K562 (cell line): ENCODE measurements around the gene HSPA1L. TPM values are rescaled to one million over a fixed set of nuclear protein-coding genes. Genes with fewer than 3 reads are reported as not detected.

Experiments used
- AFF1 ChIP-seq, 2 experiments: fragments of 450-650 bp; IDR thresholded peaks; 2 replicates each; pipeline ENCODE4 v1.6.1; 2018; ENCODE audit warnings: mild to moderate bottlenecking in 2 of 2, low read depth in 1 of 2; ENCODE audit not compliant: partially characterized antibody in 2 of 2
- ARID3A ChIP-seq: IDR thresholded peaks from 2 replicates; pipeline ENCODE4 v1.6.1; 2012; ENCODE audit warnings: low read depth, low read length, improper control_type of control experiment, borderline replicate concordance
- ASH1L ChIP-seq: fragments of 450-650 bp; IDR thresholded peaks from 2 replicates; pipeline ENCODE4 v1.6.1; 2018; ENCODE audit warnings: borderline replicate concordance, mild to moderate bottlenecking, low read depth; ENCODE audit not compliant: partially characterized antibody
- CBFA2T3 ChIP-seq: fragments of 450-650 bp; IDR thresholded peaks from 2 replicates; pipeline ENCODE4 v1.6.1; 2017
- E2F3 ChIP-seq: fragments of 250-450 bp; sonication (Bioruptor Pico); IDR thresholded peaks from 2 replicates; pipeline ENCODE4 v1.4.0; 2020; ENCODE audit warnings: mild to moderate bottlenecking
- FOXK2 ChIP-seq, 2 experiments: fragments of 450-650 bp; IDR thresholded peaks in 1 of 2; conservative IDR thresholded peaks in 1 of 2; 2 replicates each; pipeline ENCODE4 v1.6.1; 2016; ENCODE audit warnings: low read depth in 2 of 2, mild to moderate bottlenecking in 1 of 2
- GABPB1 ChIP-seq: sonication (generic); formaldehyde crosslinking; IDR thresholded peaks from 2 replicates; pipeline ENCODE4 v1.8.0; 2022; ENCODE audit warnings: mild to moderate bottlenecking, missing genetic modification reagents
- HEY1 ChIP-seq: fragments of 250-450 bp; sonication (Bioruptor Pico); IDR thresholded peaks from 2 replicates; pipeline ENCODE4 v1.5.0; 2020; ENCODE audit warnings: mild to moderate bottlenecking, moderate library complexity, borderline replicate concordance
- HMGN3 ChIP-seq: IDR thresholded peaks from 2 replicates; pipeline ENCODE4 v1.6.1; 2011; ENCODE audit warnings: borderline replicate concordance, low read depth, mild to moderate bottlenecking, mixed read lengths, low read length; ENCODE audit not compliant: insufficient read length; ENCODE audit errors: extremely low read depth
- IRF2 ChIP-seq: sonication (generic); formaldehyde crosslinking; IDR thresholded peaks from 2 replicates; pipeline ENCODE4 v1.8.1; 2022; ENCODE audit warnings: mild to moderate bottlenecking, missing genetic modification reagents
- KLF1 ChIP-seq: fragments of 450-650 bp; IDR thresholded peaks from 2 replicates; pipeline ENCODE4 v1.6.1; 2016; ENCODE audit warnings: missing genetic modification characterization, missing compliant biosample characterization
- MTA3 ChIP-seq: fragments of 450-650 bp; formaldehyde crosslinking; IDR thresholded peaks from 2 replicates; pipeline ENCODE4 v1.6.1; 2017; ENCODE audit warnings: mild to moderate bottlenecking, borderline replicate concordance
- RBM25 ChIP-seq: fragments of 200-400 bp; formaldehyde crosslinking; IDR thresholded peaks from 2 replicates; pipeline ENCODE4 v1.6.1; 2018; ENCODE audit warnings: low read length, low read depth, moderate library complexity; ENCODE audit not compliant: severe bottlenecking
- TRIM24 ChIP-seq, 2 experiments: fragments of 450-650 bp; IDR thresholded peaks; 2 replicates each; pipeline ENCODE4 v1.6.1; 2016
- ZFP91 ChIP-seq: sonication (generic); formaldehyde crosslinking; IDR thresholded peaks from 2 replicates; pipeline ENCODE4 v1.8.0; 2022; ENCODE audit warnings: mild to moderate bottlenecking, missing genetic modification reagents
- ZNF239 ChIP-seq: fragments of 250-450 bp; sonication (Bioruptor Pico); IDR thresholded peaks from 2 replicates; pipeline ENCODE4 v1.4.0; 2020; ENCODE audit warnings: mild to moderate bottlenecking
- ZNF79 ChIP-seq: fragments of 250-450 bp; sonication (Bioruptor Pico); IDR thresholded peaks from 2 replicates; pipeline ENCODE4 v1.4.0; 2020; ENCODE audit warnings: low read depth, mild to moderate bottlenecking, moderate library complexity
- polyA plus RNA-seq, 8 experiments: library from polyadenylated mRNA; depleted of rRNA in 4 of 8; stranded (reverse) in 5 of 8; unstranded in 3 of 8; fragments of >200 nt; fragmentation: Nextera tagmentation in 2 of 8; fragmentation: Illumina TruSeq in 1 of 8; extraction: Ambion mirVana in 2 of 8; extraction: Trizol in 1 of 8; gene quantifications; 2 replicates each; pipeline versions ENCODE4 v1.2.1 to v1.2.3, GENCODE V29; 2011 to 2014; ENCODE audit warnings: inconsistent platforms in 1 of 8, missing spikeins in 1 of 8
- total RNA-seq, 7 experiments: library from RNA; depleted of rRNA in 6 of 7; stranded (reverse); fragments of >200 nt in 6 of 7; fragmentation: Illumina TruSeq in 2 of 7; extraction: Trizol in 2 of 7; gene quantifications; 2 replicates each; pipeline versions ENCODE4 v1.2.1 to v1.2.3, GENCODE V29; 2011 to 2021; ENCODE audit warnings: low replicate concordance in 1 of 7

The HSPA1L gene
- total and polyA plus RNA-seq, 9 of the 15 experiments (the other 6 are each of a cell fraction or from before 2014, with no cell fraction given): 0.14 to 2.1 (median 1.3) TPM

GRCh38 chr6:31831350-31832215 lies 16.5 kb upstream of the HSPA1L start (continued):
- no peak for TF ChIP-seq ARID3A
- TF ChIP-seq TRIM24 (IDR thresholded peaks at IDR 0.05): peak in 1 of 2 experiments; percentile 31; a peak in 1 of 4 replicates
- TF ChIP-seq ZFP91: no peak
- TF ChIP-seq E2F3: peak; percentile 64; the same call in 1 of the 2 replicates
- TF ChIP-seq CBFA2T3: no peak
- TF ChIP-seq RBM25: peak; percentile 22
- TF ChIP-seq HMGN3: no peak
- peak in 1 of 2 experiments; percentile 51 for TF ChIP-seq AFF1 (IDR thresholded peaks at IDR 0.05; ENCODE audit: low read depth in 1 of 2, partially characterized antibody in 2 of 2)
- TF ChIP-seq ASH1L: no peak
- TF ChIP-seq ZNF79 (CRISPR knock-in tag): no peak
- no peak for TF ChIP-seq IRF2 (CRISPR knock-in tag)
- TF ChIP-seq FOXK2 (conservative IDR thresholded peaks at IDR 0.05 in 1 of 2, IDR thresholded peaks at IDR 0.05 in 1 of 2; ENCODE audit: low read depth in 2 of 2): peak in 1 of 2 experiments; percentile 52; a peak in 1 of 4 replicates
- no peak for TF ChIP-seq KLF1 (tag)
- peak; percentile 18; the same call in 1 of the 2 replicates for TF ChIP-seq GABPB1
- TF ChIP-seq MTA3: peak; percentile 28
- no peak for TF ChIP-seq ZNF239
- no peak; the same call in 1 of the 2 replicates for TF ChIP-seq HEY1 (CRISPR knock-in tag)
